Activated CD8-positive, alpha-beta memory T cell treated with anti-CD3 and anti-CD28 coated beads for 36 hours (primary cell): ENCODE data around the gene GAPVD1. TPM values are rescaled to one million over a fixed set of nuclear protein-coding genes. Genes with fewer than 3 reads are reported as not detected.

Experiments used
- CTCF ChIA-PET: fragments of 350-600 bp; sonication (Branson Sonifier 250); formaldehyde crosslinking; loops from one replicate; lab custom pipeline; 2021; ENCODE audit warnings: antibody characterized with exemption; lab: Charles Lee
- POLR2A ChIA-PET: fragments of 350-600 bp; sonication (Branson Sonifier 250); formaldehyde crosslinking; loops from one replicate; lab custom pipeline; 2021; ENCODE audit warnings: antibody characterized with exemption; lab: Charles Lee
- total RNA-seq, 2 experiments: library from RNA; stranded (reverse); gene quantifications; one replicate each; pipeline ENCODE4 v1.2.3, GENCODE V29; 2021

GAPVD1 gene
- total RNA-seq, 2 experiments from 2014 or later, result 45.9 to 46.3 TPM

DNA sequence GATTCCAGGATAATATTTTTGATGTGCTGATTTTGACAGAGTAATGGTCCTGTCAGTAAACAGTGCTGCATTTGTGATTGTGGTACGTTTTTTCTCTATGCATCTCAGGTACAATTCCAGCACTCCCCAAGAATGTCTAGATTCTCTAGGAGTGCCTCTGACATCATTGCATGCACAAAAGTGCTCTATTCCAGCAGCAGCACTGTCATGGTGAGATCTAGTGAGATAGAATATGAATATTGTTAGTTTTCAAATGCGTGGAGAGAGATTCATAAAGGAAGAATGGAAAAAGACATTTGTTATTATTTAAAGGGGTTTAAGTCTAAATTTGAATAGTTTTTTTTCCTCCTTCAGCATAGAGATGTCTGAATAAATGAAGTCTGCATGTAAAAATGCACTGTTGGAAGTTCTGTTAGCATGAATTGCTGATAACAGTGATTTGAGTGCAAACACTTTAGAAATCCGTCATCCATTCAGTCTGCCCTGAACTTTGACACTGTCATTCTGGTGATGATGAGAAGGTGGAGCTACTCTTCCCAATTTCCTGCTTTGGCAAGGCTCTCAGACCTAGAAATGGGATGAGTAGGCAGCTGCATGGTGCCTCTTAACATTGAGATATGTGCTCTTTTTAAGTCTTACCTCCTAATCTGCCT lies 84.6 kb downstream of the GAPVD1 start:
- POLR2A ChIA-PET, result no interaction called here
- CTCF ChIA-PET, result no interaction called here

- ChIA-PET CTCF (interaction anchor here (1.5 kb wide), 1 partner anchor 12 kb away, joined by 4 read pairs; no protein-coding TSS in a partner anchor), POLR2A (no interaction called here)
Observed at GRCh38 chr9:125355601-125356000, 94.0 kb downstream of the GAPVD1 start.

DNA sequence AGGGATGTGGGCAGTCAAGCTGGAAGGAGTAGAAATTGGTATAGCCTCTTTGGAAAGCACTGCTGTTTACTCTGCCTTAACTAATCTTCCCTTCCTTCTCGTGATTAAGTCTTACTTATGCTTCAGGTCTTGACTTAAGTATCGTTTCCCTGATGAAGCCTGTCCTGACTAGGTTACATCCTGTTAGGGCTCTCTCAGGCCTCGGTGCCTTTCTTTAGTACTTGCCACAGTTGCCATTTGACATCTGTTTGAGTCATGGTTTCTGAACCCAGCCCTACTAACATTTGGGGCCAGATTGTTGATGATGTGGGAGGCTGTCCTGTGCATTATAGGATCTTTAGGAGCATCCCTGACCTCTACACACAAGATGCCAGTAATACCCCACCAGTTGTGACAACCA lies 94.4 kb downstream of the GAPVD1 start:
- CTCF ChIA-PET, result interaction anchor here (1.5 kb wide), 1 partner anchor 12 kb away, joined by 4 read pairs; no protein-coding TSS in a partner anchor
- POLR2A ChIA-PET, result no interaction called here

- ChIA-PET POLR2A (no interaction called here), CTCF (no interaction called here)
Observed at GRCh38 chr9:125359011-125359410, 97.4 kb downstream of the GAPVD1 start.

- ChIA-PET CTCF (interaction anchor here (1.0 kb wide), 1 partner anchor 70 kb away, joined by 5 read pairs; no protein-coding TSS in a partner anchor), POLR2A (interaction anchor here (0.6 kb wide), 1 partner anchor 11 kb away, joined by 3 read pairs; no protein-coding TSS in a partner anchor)
Observed at GRCh38 chr9:125360601-125361000, 99.0 kb downstream of the GAPVD1 start.

- ChIA-PET POLR2A (interaction anchor here (0.6 kb wide), 1 partner anchor 964 kb away, joined by 3 read pairs; no protein-coding TSS in a partner anchor), CTCF (interaction anchor here (1.7 kb wide), 1 partner anchor 143 kb away, joined by 4 read pairs; no protein-coding TSS in a partner anchor)
Observed at GRCh38 chr9:125361837-125362531, 100.4 kb downstream of the GAPVD1 start.

- ChIA-PET POLR2A (no interaction called here), CTCF (no interaction called here)
Observed at GRCh38 chr9:125366676-125367075, 105.0 kb downstream of the GAPVD1 start.

- CTCF ChIA-PET, result no interaction called here
- POLR2A ChIA-PET, result no interaction called here
Observed at GRCh38 chr9:125370786-125371185, 109.2 kb downstream of the GAPVD1 start.

DNA sequence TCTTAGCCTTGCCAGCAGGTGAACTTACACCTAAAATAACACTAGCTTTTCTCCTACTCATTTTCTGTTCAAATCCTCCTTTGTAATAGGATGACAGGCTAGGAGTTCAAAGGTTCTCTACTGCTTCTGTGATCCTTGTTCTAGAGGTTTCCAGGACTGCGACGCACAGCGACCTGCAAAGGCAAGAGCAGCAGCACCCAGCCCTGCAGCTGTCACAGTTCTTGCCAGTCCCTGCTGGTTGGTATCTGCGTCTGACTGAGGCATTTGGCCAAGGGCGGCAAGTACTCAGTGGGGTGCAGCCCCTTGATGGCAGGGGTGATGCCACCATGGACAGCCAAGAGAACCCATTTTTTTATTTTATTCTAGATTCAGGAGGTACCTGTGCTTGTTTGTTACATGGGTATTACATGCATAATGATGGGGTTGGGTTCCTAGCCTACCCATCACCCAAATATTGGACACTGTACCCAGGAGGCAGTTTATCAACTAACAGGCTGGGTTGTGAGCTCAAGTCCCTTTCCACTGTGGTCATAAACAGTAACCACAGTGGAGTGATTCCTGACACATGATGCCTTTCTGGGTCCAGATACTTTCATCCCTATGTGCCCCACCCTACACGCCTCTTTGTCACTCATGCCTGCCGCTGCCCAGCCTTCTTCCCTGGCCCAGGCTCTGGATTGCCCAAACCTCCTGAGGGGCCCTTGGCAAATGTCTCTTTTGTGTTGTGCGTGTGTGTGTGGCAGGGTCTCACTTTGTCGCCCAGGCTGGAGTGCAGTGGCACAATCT lies 111.0 kb downstream of the GAPVD1 start:
- ChIA-PET POLR2A (no interaction called here), CTCF (interaction anchor here (0.6 kb wide), 1 partner anchor 53 kb away, joined by 4 read pairs; no protein-coding TSS in a partner anchor)

DNA sequence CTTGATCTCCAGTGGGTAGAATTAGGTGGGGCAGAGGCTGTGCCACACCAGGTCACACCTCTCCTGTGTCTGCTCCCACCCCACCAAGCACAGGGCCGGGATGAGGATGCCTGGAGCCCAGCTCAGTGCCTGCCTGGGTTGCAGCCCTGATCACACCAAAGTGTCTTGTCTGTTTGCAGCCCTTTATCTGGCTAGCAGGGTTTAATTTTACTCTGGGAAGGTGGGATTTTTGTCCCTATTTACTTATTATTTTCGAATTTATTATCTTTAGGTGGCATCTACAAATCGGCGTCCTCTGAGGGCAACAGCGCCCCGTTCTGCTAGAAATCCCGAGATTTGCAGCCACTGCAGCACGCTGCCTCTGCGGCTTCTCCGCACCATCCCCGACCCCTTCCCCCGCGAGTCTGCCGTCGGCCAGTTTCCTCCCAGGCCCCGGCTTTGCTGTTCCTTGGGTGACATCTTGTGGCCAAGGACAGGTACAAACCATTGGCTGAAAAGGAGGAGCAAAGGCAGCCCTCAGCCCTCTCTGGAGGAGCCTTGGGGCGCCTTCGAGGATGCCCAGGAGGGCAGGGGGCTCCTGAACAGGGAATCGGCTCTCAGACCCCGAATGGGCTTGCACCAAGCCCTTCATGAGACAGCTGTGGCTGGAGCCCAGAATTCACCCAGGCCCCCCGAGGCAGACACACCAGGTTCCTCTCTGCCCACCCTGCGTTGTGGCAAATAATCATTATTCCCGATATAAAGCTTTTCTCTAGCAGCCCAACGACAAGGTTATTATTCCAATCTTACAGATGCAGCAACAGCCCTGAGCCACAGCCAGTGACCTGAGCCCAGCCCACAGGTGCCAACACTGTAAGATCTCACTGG lies 113.0 kb downstream of the GAPVD1 start:
- POLR2A ChIA-PET, result no interaction called here
- CTCF ChIA-PET, result interaction anchor here (0.8 to 1.0 kb wide), 2 partner anchors 33 to 600 kb away, joined by 3 read pairs; no protein-coding TSS in a partner anchor

DNA sequence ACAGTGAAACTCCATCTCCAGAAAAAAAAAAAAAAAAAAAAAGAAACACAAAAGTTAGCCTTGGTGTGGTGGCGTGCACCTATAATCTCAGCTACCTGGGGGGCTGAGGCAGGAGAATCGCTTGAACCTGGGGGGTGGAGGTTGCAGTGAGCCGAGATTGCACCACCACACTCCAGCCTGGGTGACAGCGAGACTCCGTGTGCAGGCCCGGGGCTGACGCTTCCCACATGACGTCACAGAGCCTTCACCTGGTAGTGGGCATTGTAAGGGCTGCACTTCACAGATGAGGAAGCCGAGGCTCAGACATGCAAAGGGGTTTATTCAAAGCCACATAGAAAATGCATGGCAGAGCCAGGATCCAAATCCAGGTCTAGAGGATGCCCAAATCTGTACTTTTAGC lies 114.2 kb downstream of the GAPVD1 start:
- ChIA-PET CTCF (no interaction called here), POLR2A (no interaction called here)

GRCh38 chr9:125376261-125377226 lies 114.9 kb downstream of the GAPVD1 start:
- POLR2A ChIA-PET, result no interaction called here
- CTCF ChIA-PET, result interaction anchor here (0.8 kb wide), 1 partner anchor 8 kb away, joined by 3 read pairs; no protein-coding TSS in a partner anchor

GRCh38 chr9:125377584-125378250 lies 116.1 kb downstream of the GAPVD1 start:
- POLR2A ChIA-PET, result no interaction called here
- CTCF ChIA-PET, result interaction anchor here (0.8 kb wide), 1 partner anchor 9 kb away, joined by 3 read pairs; no protein-coding TSS in a partner anchor

DNA sequence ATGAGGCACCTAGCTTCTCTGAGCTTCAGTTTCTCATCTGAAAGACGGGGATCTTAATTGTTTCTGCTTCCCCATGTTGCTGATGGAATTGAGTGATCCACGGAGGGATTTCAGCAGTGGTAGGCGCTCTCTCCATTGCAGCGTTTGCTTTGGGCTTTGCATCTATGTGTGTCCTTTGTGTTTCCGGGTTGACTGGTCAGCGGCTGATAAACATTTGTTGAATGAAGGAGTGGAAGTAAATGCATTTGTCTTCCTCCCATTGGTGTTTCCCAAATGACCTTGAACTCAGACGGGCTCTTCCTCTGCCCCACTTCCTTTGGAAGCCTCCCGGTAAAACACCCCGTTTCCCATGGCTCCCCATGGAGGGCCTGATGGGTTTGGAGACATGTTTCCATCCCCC lies 117.2 kb downstream of the GAPVD1 start:
- CTCF ChIA-PET, result no interaction called here
- POLR2A ChIA-PET, result no interaction called here

GRCh38 chr9:125379208-125379607 lies 117.6 kb downstream of the GAPVD1 start:
- CTCF ChIA-PET, result interaction anchor here (1.4 kb wide), 1 partner anchor 29 kb away, joined by 3 read pairs; no protein-coding TSS in a partner anchor
- POLR2A ChIA-PET, result no interaction called here

GRCh38 chr9:125380406-125380805 lies 118.8 kb downstream of the GAPVD1 start:
- ChIA-PET POLR2A (no interaction called here), CTCF (interaction anchor here (1.4 kb wide), 1 partner anchor 28 kb away, joined by 3 read pairs; no protein-coding TSS in a partner anchor)
